ENCODE measurements around the gene LMTK3.

GRCh38 chr19:48466561-48467325 is 44.9 kb downstream of the LMTK3 start:
- TF ChIP-seq YY1 (IDR thresholded peaks at IDR 0.05; ENCODE audit: insufficient read depth, insufficient read length): no peak
- no peak for TF ChIP-seq SUZ12 (IDR thresholded peaks at IDR 0.05; ENCODE audit: extremely low read depth, insufficient read depth, insufficient read length)
